Right kidney (tissue), 1 donor: Measurements from ENCODE around the gene HEG1.

Experiments
- DNase-seq: peaks from one replicate; pipeline ENCODE4 v3.0.0-alpha.2; 2016

Gene HEG1

GRCh38 chr3:125011941-125012340 lies 43.9 kb downstream of the HEG1 start:
- no peak for DNase-seq

GRCh38 chr3:125010393-125010792 lies 45.4 kb downstream of the HEG1 start:
- DNase-seq = no peak

- no peak for DNase-seq
These were observed 47.0 kb downstream of the HEG1 start for GRCh38 chr3:125008766-125009165.

- DNase-seq = no peak
These were observed 49.5 kb downstream of the HEG1 start for GRCh38 chr3:125006291-125006731.

- no peak for DNase-seq
These were observed 50.1 kb downstream of the HEG1 start for GRCh38 chr3:125005676-125006075.

GRCh38 chr3:125005222-125005621 lies 50.6 kb downstream of the HEG1 start:
- no peak for DNase-seq

GRCh38 chr3:125003859-125004595 lies 51.8 kb downstream of the HEG1 start:
- no peak for DNase-seq

- DNase-seq = no peak
These were observed 52.4 kb downstream of the HEG1 start for GRCh38 chr3:125003369-125003853.

- DNase-seq = no peak
These were observed 53.1 kb downstream of the HEG1 start for GRCh38 chr3:125002414-125003368.

- no peak for DNase-seq
These were observed 54.0 kb downstream of the HEG1 start for GRCh38 chr3:125001557-125002413.

- no peak for DNase-seq
These were observed 55.1 kb downstream of the HEG1 start for GRCh38 chr3:125000661-125001060.

- no peak for DNase-seq
These were observed 55.8 kb downstream of the HEG1 start for GRCh38 chr3:124999897-125000435.

GRCh38 chr3:124999317-124999716 lies 56.5 kb downstream of the HEG1 start:
- no peak for DNase-seq

- no peak for DNase-seq
These were observed 57.6 kb downstream of the HEG1 start for GRCh38 chr3:124998247-124998630.

- no peak for DNase-seq
These were observed 58.2 kb downstream of the HEG1 start for GRCh38 chr3:124997303-124998246.

- peak; percentile 45 for DNase-seq
These were observed 60.3 kb downstream of the HEG1 start for GRCh38 chr3:124995460-124995994.

- no peak for DNase-seq
These were observed 62.3 kb downstream of the HEG1 start for GRCh38 chr3:124993466-124993865.

- DNase-seq = no peak
These were observed 63.8 kb downstream of the HEG1 start for GRCh38 chr3:124992041-124992440.

GRCh38 chr3:124986192-124987143 lies 69.3 kb downstream of the HEG1 start:
- no peak for DNase-seq
